NCI-H1105 treated with DMSO at 0.1 percent for 48 hours (cell line): ENCODE results near the gene DCXR.

Source experiments
- DNase-seq: peaks from one replicate; lab custom pipeline; 2025; lab: John Stamatoyannopoulos, UW

Gene DCXR

GRCh38 chr17:82072827-82073226 lies 35.3 kb upstream of the DCXR start:
- no peak for DNase-seq

- DNase-seq: no peak
Measured at GRCh38 chr17:82070611-82071010, 33.1 kb upstream of the DCXR start.

- DNase-seq: peak; percentile 16
Measured at GRCh38 chr17:82065638-82066303, 28.3 kb upstream of the DCXR start, which contains the start of gene DUS1L. TSS of gene DUS1L (minus strand) at chr17:82065804. CDS start at chr17:82065059, 745 bp downstream.

GRCh38 chr17:82065193-82065637 lies 27.7 kb upstream of the DCXR start:
- no peak for DNase-seq

GRCh38 chr17:82064433-82065192 lies 27.1 kb upstream of the DCXR start:
- DNase-seq: peak; percentile 22

- DNase-seq: no peak
Measured at GRCh38 chr17:82063424-82064415, 26.2 kb upstream of the DCXR start.

GRCh38 chr17:82062984-82063368 lies 25.5 kb upstream of the DCXR start:
- DNase-seq: no peak

GRCh38 chr17:82062076-82062983 lies 24.8 kb upstream of the DCXR start:
- no peak for DNase-seq

- DNase-seq: no peak
Measured at GRCh38 chr17:82061047-82061925, 23.8 kb upstream of the DCXR start.

- DNase-seq: no peak
Measured at GRCh38 chr17:82060614-82061013, 23.1 kb upstream of the DCXR start.

GRCh38 chr17:82060001-82060380 lies 22.5 kb upstream of the DCXR start:
- no peak for DNase-seq

GRCh38 chr17:82059272-82060000 lies 21.9 kb upstream of the DCXR start:
- DNase-seq: no peak

GRCh38 chr17:82058855-82059249 lies 21.4 kb upstream of the DCXR start:
- no peak for DNase-seq

- DNase-seq: no peak
Measured at GRCh38 chr17:82058230-82058854, 20.8 kb upstream of the DCXR start.

GRCh38 chr17:82056729-82057621 lies 19.5 kb upstream of the DCXR start:
- no peak for DNase-seq

- DNase-seq: no peak
Measured at GRCh38 chr17:82055965-82056728, 18.6 kb upstream of the DCXR start.
